ENCODE measurements around the gene KANSL1.

GRCh38 chr17:46033392-46033791 lies 159.8 kb downstream of the KANSL1 start:
- TF ChIP-seq, protein P1, sequence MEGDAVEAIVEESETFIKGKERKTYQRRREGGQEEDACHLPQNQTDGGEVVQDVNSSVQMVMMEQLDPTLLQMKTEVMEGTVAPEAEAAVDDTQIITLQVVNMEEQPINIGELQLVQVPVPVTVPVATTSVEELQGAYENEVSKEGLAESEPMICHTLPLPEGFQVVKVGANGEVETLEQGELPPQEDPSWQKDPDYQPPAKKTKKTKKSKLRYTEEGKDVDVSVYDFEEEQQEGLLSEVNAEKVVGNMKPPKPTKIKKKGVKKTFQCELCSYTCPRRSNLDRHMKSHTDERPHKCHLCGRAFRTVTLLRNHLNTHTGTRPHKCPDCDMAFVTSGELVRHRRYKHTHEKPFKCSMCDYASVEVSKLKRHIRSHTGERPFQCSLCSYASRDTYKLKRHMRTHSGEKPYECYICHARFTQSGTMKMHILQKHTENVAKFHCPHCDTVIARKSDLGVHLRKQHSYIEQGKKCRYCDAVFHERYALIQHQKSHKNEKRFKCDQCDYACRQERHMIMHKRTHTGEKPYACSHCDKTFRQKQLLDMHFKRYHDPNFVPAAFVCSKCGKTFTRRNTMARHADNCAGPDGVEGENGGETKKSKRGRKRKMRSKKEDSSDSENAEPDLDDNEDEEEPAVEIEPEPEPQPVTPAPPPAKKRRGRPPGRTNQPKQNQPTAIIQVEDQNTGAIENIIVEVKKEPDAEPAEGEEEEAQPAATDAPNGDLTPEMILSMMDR (IDR thresholded peaks at IDR 0.05): no peak
- TF ChIP-seq POLR2A (IDR thresholded peaks at IDR 0.05) (no peak), EP300 (IDR thresholded peaks at IDR 0.05) (no peak)
